D721Med (cell line): ENCODE results near the gene LOXHD1.

ENCODE experiments used
- DNase-seq: peaks from one replicate; pipeline ENCODE4 v3.0.0; 2011; ENCODE audit warnings: low spot score; ENCODE audit not compliant: insufficient read length
- FAIRE-seq: peaks from 2 replicates; lab custom pipeline; 2011; peaks lifted over from hg19 to GRCh38; lab: Jason Lieb, UNC
- TF ChIP-seq, protein P1 (sequence below): IDR thresholded peaks from 2 replicates; pipeline ENCODE4 v1.5.1; 2012; ENCODE audit warnings: mild to moderate bottlenecking, control low read depth; ENCODE audit not compliant: insufficient read depth; ENCODE audit errors: missing control alignments

Gene LOXHD1

DNA sequence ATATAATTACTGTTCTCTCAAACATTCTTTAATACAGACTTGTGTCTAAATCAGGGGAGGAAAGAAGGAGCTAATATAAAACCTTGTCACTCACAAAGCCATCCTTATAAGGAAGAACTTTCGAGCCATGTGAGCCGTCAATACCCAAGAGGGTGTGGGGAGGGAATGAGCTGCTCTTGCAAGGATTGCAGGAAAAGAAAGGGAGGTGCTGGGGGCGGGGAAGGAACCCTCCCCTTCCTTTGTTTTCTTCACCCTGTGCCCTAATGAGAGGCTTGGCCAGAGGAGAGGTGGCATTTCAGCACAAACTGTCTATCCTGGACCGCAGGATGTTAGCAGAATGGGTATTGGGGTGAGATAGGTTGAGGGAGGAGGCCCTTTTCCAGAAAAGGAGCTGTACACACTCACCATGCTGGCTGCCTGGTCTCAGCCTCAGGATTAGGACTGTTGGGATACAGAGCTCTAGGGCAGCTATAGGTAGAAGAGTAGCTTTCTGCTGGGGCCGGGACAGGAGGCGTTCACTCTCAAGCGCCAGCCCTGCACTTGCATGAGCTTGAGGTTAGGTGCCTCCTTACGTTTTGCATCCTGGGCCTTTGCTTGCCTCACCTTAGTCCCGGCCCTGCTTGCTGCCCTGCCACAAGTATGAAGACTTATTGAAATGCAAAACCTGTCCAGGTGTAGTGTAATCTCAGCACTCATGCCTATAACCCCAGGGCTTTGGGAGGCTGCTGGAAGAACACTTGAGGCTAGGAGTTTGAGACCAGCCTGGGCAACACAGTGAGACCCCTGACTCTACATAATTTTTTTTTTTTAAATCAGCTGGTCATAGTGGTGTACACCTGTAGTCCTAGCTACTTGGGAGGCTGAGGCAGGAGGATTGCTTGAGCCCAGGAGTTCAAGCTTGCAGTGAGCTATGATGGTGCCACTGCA is 190.5 kb downstream of the LOXHD1 start:
- TF ChIP-seq, protein P1, sequence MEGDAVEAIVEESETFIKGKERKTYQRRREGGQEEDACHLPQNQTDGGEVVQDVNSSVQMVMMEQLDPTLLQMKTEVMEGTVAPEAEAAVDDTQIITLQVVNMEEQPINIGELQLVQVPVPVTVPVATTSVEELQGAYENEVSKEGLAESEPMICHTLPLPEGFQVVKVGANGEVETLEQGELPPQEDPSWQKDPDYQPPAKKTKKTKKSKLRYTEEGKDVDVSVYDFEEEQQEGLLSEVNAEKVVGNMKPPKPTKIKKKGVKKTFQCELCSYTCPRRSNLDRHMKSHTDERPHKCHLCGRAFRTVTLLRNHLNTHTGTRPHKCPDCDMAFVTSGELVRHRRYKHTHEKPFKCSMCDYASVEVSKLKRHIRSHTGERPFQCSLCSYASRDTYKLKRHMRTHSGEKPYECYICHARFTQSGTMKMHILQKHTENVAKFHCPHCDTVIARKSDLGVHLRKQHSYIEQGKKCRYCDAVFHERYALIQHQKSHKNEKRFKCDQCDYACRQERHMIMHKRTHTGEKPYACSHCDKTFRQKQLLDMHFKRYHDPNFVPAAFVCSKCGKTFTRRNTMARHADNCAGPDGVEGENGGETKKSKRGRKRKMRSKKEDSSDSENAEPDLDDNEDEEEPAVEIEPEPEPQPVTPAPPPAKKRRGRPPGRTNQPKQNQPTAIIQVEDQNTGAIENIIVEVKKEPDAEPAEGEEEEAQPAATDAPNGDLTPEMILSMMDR: no peak
- peak; percentile 73 for DNase-seq
- FAIRE-seq: peak; percentile 51

DNA sequence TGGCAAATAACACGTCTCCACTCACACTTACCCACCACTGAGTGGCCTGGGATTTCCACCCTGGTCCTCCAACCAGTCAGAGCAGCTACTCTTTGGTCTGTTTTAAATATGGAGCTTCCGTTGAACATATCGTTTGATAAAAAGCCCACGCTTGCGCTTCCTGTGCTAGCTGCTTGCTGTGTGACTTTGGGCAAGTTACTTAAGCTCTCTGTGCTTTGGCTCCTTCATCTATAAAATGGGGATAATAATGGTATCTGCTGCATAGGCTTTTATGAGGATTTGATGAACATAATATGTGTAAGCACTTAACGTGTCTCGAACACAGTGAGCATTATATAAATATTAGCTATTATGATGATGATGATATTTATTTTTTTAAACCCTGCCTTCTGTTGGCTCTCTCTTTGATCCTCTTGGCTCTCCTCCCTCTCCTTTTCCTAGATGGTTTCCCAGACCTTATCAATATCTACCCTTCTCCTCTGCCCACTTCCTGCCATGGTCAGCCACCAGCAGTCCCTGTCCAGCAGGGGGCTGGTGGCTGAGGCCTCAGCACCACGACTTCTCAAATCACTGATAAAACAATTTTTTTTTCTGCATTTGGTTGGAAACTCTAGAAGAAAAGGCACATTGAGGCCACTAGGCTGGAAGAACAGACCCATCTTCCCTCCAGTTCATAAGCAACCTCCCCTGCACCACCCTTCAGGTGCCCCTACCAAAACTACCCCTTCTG is 191.9 kb downstream of the LOXHD1 start:
- TF ChIP-seq, protein P1: no peak
- DNase-seq: no peak
- FAIRE-seq: peak; percentile 85

GRCh38 chr18:46462523-46462922 is 194.5 kb downstream of the LOXHD1 start:
- FAIRE-seq: peak; percentile 92
- peak; percentile 81 for DNase-seq
- TF ChIP-seq, protein P1: no peak

GRCh38 chr18:46461993-46462392 is 195.0 kb downstream of the LOXHD1 start:
- DNase-seq (no peak), FAIRE-seq (no peak)
- TF ChIP-seq, protein P1: no peak

DNA sequence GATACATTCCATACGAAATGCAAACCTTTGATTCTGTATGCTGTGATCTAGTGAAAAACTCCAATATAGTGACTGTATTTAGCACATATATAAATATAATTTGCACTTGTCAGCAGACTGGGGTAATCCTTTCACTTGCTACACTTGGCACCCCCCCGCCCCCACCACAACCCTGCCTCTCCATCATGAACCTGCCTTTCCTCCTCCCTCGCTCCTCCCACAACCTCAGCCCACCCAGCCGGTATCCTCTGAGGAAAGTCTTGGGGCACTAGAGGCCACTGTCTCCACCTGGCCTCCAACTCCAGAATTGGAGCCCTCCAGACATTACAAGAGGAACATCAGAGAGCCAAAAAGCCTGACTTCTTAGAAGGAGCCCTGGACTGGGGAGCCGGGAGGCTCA is 196.3 kb downstream of the LOXHD1 start:
- FAIRE-seq (no peak), DNase-seq (no peak)
- TF ChIP-seq, protein P1: no peak

DNA sequence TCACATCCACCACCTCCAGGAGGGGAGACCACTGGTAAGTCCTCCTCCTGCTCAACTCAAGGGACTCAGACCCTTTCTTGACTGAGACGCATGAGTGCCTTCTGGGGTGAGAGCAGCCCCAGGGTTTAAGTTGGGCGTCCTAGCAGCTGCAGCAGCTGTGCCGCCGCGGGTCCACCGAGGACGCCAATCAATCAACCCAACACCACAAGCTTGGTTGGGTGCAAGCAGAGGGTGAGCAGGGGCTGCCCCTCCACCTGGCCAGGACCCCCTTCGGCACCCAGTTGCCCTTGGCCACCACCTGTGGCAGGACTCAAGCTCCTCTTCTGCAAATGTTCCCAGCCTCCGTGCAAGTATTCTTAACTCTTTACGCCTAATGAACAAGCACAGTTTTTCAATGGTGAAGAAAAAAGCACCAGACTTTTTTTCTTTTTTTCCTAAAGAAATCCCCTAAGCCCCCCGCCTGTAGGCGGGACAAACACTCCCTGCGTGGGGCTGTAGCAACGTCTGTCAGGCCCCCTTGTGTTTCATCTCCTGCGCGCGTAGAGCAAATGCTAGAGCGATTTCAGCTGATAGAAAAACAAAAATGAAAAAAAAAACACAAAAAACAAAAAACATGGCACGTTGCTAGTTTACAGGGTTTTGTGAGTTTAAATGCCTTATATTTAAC is 197.1 kb downstream of the LOXHD1 start:
- TF ChIP-seq, protein P1: no peak
- no peak for DNase-seq
- FAIRE-seq: no peak
